PC-9 (cell line): ENCODE measurements around the gene PCDHGA3. TPM values are rescaled to one million over a fixed set of nuclear protein-coding genes. Genes with fewer than 3 reads are reported as not detected.
"Not testable (repeated sequence)": the region's sequence is repeated elsewhere in the genome, so short reads cannot be mapped to it uniquely, and the experiment has no call there.

Experiments used
- BruUV-seq: library from RNA; stranded (reverse); fragments of 400-500 nt; replicated peaks from 2 replicates; lab custom pipeline; 2021; lab: Mats Ljungman, UMichigan
- CTCF ChIA-PET: fragments of 300-600 bp; sonication (Branson Sonifier 250); formaldehyde crosslinking; loops from one replicate; lab custom pipeline; 2022; ENCODE audit warnings: antibody characterized with exemption; lab: Charles Lee
- POLR2A ChIA-PET: fragments of 300-600 bp; sonication (Branson Sonifier 250); formaldehyde crosslinking; loops from one replicate; lab custom pipeline; 2022; ENCODE audit warnings: antibody characterized with exemption; ENCODE audit not compliant: unreplicated experiment; lab: Charles Lee
- DNase-seq, 2 experiments: peaks; one replicate each; pipeline versions ENCODE4 v3.0.0 to v3.0.0-alpha.2; 2015 to 2022; ENCODE audit warnings: mixed read lengths in 1 of 2
- H2AFZ ChIP-seq: fragments of 200-600 bp; sonication (generic); 2 replicates; pipeline ENCODE4 v1.8.1; 2017; ENCODE audit warnings: antibody characterized with exemption
- H3F3A ChIP-seq: fragments of 200-600 bp; sonication (generic); 2 replicates; pipeline ENCODE4 v1.8.1; 2017; ENCODE audit warnings: antibody characterized with exemption, mild to moderate bottlenecking, low read depth; ENCODE audit not compliant: insufficient read depth
- H3K27ac ChIP-seq: fragments of 200-600 bp; sonication (generic); 2 replicates; pipeline ENCODE4 v1.6.1; 2016; ENCODE audit warnings: mixed run types
- H3K27me3 ChIP-seq: fragments of 200-600 bp; sonication (generic); 2 replicates; pipeline ENCODE4 v1.6.1; 2016; ENCODE audit warnings: low read depth, mixed run types; ENCODE audit not compliant: insufficient read depth
- H3K36me3 ChIP-seq: fragments of 200-600 bp; sonication (generic); 2 replicates; pipeline ENCODE4 v1.6.1; 2016; ENCODE audit warnings: low read depth, mixed run types
- H3K4me1 ChIP-seq: fragments of 200-600 bp; sonication (generic); replicated peaks from 2 replicates; pipeline ENCODE4 v1.6.1; 2016; ENCODE audit warnings: mixed run types; ENCODE audit not compliant: insufficient read depth
- H3K4me2 ChIP-seq: fragments of 200-600 bp; sonication (generic); 2 replicates; pipeline ENCODE4 v1.6.1; 2017; ENCODE audit warnings: mixed run types
- H3K4me3 ChIP-seq: fragments of 200-600 bp; sonication (generic); 2 replicates; pipeline ENCODE4 v1.6.1; 2016; ENCODE audit warnings: mixed run types
- H3K79me2 ChIP-seq: fragments of 200-600 bp; sonication (generic); 2 replicates; pipeline ENCODE4 v1.6.1; 2017; ENCODE audit warnings: low read depth, mixed run types
- H3K9me2 ChIP-seq: fragments of 200-600 bp; sonication (generic); 2 replicates; pipeline ENCODE4 v1.8.1; 2017; ENCODE audit warnings: mild to moderate bottlenecking; ENCODE audit not compliant: insufficient read depth
- H3K9me3 ChIP-seq: fragments of 200-600 bp; sonication (generic); 2 replicates; pipeline ENCODE4 v1.8.1; 2016; ENCODE audit warnings: low read depth; ENCODE audit not compliant: insufficient read depth
- H4K20me1 ChIP-seq: fragments of 200-600 bp; sonication (generic); 2 replicates; pipeline ENCODE4 v1.8.1; 2017; ENCODE audit not compliant: insufficient read depth
- EZH2 ChIP-seq: fragments of 200-600 bp; sonication (generic); IDR thresholded peaks from 2 replicates; pipeline ENCODE4 v1.8.0; 2017; ENCODE audit warnings: antibody characterized with exemption, low read depth
- intact Hi-C: fragments of 100-400 bp; cut with micrococcal nuclease; formaldehyde crosslinking; loops from one replicate; pipeline ENCODE4 v1.10.0; 2022; ENCODE audit not compliant: unreplicated experiment
- total RNA-seq: library from RNA; stranded (reverse); gene quantifications from 2 replicates; pipeline ENCODE4 v1.2.3, GENCODE V29; 2021
- TF ChIP-seq, protein P1 (sequence below): fragments of 200-600 bp; sonication (generic); conservative IDR thresholded peaks from 2 replicates; pipeline ENCODE4 v1.6.1; 2017; ENCODE audit warnings: mixed run types, antibody characterized with exemption, mild to moderate bottlenecking, moderate library complexity

PCDHGA3 gene
- total RNA-seq, 1 experiment from 2014 or later = not detected

DNA sequence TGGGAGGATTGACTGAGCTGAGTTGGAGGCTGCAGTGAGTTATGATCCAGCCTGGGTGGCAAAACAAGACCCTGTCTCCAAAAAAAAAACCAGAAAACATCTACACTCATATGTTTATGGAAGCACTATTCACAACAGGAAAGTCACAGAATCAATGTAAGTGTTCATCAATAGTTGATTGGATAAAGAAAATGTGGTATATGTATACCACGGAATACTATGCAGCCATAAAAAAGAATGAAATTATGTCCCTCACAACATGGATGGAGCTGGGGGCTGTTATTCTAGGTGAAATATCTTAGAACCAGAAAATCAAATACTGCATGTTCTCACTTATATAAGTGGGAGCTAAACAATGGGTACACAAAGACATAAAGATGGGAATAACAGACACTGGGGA lies 37.0 kb upstream of the PCDHGA3 start:
- Histone ChIP-seq H3F3A (no peaks in the 10 kb centered on the region), H4K20me1 (no peaks in the 10 kb centered on the region), H3K27ac (no peak overlapping the region), H3K27me3 (no peaks in the 10 kb centered on the region), H3K4me3 (no peak overlapping the region), H3K79me2 (no peaks in the 10 kb centered on the region), H3K9me3 (peaks cover 4% of the 10 kb centered on the region; the same call in 1 of the 2 replicates), H3K4me2 (no peak overlapping the region), H3K4me1 (no peaks in the 10 kb centered on the region), H3K36me3 (no peaks in the 10 kb centered on the region), H3K9me2 (no peaks in the 10 kb centered on the region), H2AFZ (no peak overlapping the region)
- POLR2A ChIA-PET = no interaction called here
- TF ChIP-seq, protein P1, sequence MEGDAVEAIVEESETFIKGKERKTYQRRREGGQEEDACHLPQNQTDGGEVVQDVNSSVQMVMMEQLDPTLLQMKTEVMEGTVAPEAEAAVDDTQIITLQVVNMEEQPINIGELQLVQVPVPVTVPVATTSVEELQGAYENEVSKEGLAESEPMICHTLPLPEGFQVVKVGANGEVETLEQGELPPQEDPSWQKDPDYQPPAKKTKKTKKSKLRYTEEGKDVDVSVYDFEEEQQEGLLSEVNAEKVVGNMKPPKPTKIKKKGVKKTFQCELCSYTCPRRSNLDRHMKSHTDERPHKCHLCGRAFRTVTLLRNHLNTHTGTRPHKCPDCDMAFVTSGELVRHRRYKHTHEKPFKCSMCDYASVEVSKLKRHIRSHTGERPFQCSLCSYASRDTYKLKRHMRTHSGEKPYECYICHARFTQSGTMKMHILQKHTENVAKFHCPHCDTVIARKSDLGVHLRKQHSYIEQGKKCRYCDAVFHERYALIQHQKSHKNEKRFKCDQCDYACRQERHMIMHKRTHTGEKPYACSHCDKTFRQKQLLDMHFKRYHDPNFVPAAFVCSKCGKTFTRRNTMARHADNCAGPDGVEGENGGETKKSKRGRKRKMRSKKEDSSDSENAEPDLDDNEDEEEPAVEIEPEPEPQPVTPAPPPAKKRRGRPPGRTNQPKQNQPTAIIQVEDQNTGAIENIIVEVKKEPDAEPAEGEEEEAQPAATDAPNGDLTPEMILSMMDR = no peak
- no peak for TF ChIP-seq EZH2
- CTCF ChIA-PET = no interaction called here
- BruUV-seq = no TSS peak
- no peak for DNase-seq
- intact Hi-C loops = no loop called here

- intact Hi-C loops = no loop called here
- H3K27ac ChIP-seq = no peak overlapping the region
- H3K27me3 ChIP-seq = no peaks in the 10 kb centered on the region
- ChIA-PET CTCF (no interaction called here), POLR2A (no interaction called here)
- H3K9me3 ChIP-seq = peaks cover 32% of the 10 kb centered on the region
- no peaks in the 10 kb centered on the region for H3K4me1 ChIP-seq
- peaks cover 11% of the 10 kb centered on the region for H3K36me3 ChIP-seq
- no peaks in the 10 kb centered on the region for H3K9me2 ChIP-seq
- H3K4me2 ChIP-seq = no peak overlapping the region
- no peak overlapping the region for H3K4me3 ChIP-seq
- BruUV-seq = no TSS peak
- TF ChIP-seq, protein P1 = no peak
- no peak for TF ChIP-seq EZH2
- DNase-seq = no peak
- no peaks in the 10 kb centered on the region for H4K20me1 ChIP-seq
- peaks cover 11% of the 10 kb centered on the region for H3K79me2 ChIP-seq
- peaks cover 19% of the 10 kb centered on the region; the same call in 1 of the 2 replicates for H3F3A ChIP-seq
- no peak overlapping the region for H2AFZ ChIP-seq
These were observed 29.9 kb upstream of the PCDHGA3 start for GRCh38 chr5:141313711-141314110.

GRCh38 chr5:141316963-141317362 lies 26.7 kb upstream of the PCDHGA3 start:
- peaks cover 45% of the 10 kb centered on the region for H3F3A ChIP-seq
- peaks cover 29% of the 10 kb centered on the region for H3K36me3 ChIP-seq
- DNase-seq, intact Hi-C loops, BruUV-seq, H3K27me3 ChIP-seq, CTCF ChIA-PET, H3K4me2 ChIP-seq, H3K4me3 ChIP-seq, POLR2A ChIA-PET, H3K27ac ChIP-seq, H2AFZ ChIP-seq, H3K9me2 ChIP-seq, H4K20me1 ChIP-seq, H3K4me1 ChIP-seq: not testable (repeated sequence)
- H3K79me2 ChIP-seq = peaks cover 25% of the 10 kb centered on the region
- peaks cover 54% of the 10 kb centered on the region for H3K9me3 ChIP-seq

DNA sequence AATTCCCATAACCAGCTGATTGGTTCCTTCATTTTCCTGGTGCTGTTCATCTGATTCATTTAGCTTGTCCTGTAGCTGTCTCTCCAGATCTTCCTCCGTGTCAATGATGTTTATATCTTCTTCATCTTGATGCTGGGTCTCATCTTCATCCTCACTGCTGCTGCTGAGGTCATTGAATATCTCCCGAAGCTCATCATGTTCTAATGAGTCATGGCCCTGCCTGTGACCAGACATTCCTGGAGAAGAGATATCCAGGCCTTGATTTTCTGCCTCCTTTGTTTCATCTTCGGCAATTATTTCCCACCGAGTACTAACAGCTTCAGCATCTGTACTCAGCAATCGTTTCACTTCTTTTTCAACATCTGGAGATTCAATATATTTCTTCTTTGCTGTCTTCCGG lies 24.4 kb upstream of the PCDHGA3 start:
- Histone ChIP-seq H4K20me1 (no peaks in the 10 kb centered on the region), H3K4me3 (peak overlapping the region; percentile 89), H3K9me3 (peaks cover 56% of the 10 kb centered on the region), H3K27ac (no peak overlapping the region), H3K4me1 (0 out of 2 replicates have a peak, but pooled peaks cover 5% of the 10 kb centered on the region), H3K9me2 (no peaks in the 10 kb centered on the region), H3K4me2 (peak overlapping the region; percentile 76; the same call in 1 of the 2 replicates), H3K36me3 (peaks cover 29% of the 10 kb centered on the region), H3F3A (peaks cover 45% of the 10 kb centered on the region), H3K27me3 (0 out of 2 replicates have a peak, but pooled peaks cover 6% of the 10 kb centered on the region), H2AFZ (no peak overlapping the region), H3K79me2 (peaks cover 25% of the 10 kb centered on the region)
- no peak for TF ChIP-seq EZH2
- TF ChIP-seq, protein P1 = no peak
- intact Hi-C loops = no loop called here
- BruUV-seq = no TSS peak
- no peak for DNase-seq
- ChIA-PET POLR2A (no interaction called here), CTCF (interaction anchor here (0.5 kb wide), 1 partner anchor 191 kb away, joined by 5 read pairs; no protein-coding TSS in a partner anchor)
